Measurements from ENCODE around the gene RNLS. TPM values are rescaled to one million over a fixed set of nuclear protein-coding genes. Genes with fewer than 3 reads are reported as not detected.

RNLS gene
- total RNA-seq, 1 experiment from 2014 or later = 8.7 TPM

- TF ChIP-seq, protein P1, sequence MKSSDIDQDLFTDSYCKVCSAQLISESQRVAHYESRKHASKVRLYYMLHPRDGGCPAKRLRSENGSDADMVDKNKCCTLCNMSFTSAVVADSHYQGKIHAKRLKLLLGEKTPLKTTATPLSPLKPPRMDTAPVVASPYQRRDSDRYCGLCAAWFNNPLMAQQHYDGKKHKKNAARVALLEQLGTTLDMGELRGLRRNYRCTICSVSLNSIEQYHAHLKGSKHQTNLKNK (CRISPR knock-in tag; IDR thresholded peaks at IDR 0.05) = no peak
- TF ChIP-seq ZNF512 (CRISPR knock-in tag; IDR thresholded peaks at IDR 0.05; ENCODE audit: borderline replicate concordance) (no peak), TEAD4 (CRISPR knock-in tag; IDR thresholded peaks at IDR 0.05) (no peak), ZNF416 (CRISPR knock-in tag; IDR thresholded peaks at IDR 0.05) (no peak), ZNF263 (CRISPR knock-in tag; IDR thresholded peaks at IDR 0.05; ENCODE audit: low read depth) (no peak), ZBTB43 (CRISPR knock-in tag; IDR thresholded peaks at IDR 0.05) (no peak), RELA (CRISPR knock-in tag; IDR thresholded peaks at IDR 0.05; ENCODE audit: borderline replicate concordance) (no peak), RORB (CRISPR knock-in tag; IDR thresholded peaks at IDR 0.05) (no peak), TP53 (CRISPR knock-in tag; IDR thresholded peaks at IDR 0.05) (no peak), SMAD4 (CRISPR knock-in tag; IDR thresholded peaks at IDR 0.05) (no peak)
Measured at GRCh38 chr10:88409236-88409635, 173.9 kb downstream of the RNLS start (continued).

GRCh38 chr10:88408096-88408495 is 175.0 kb downstream of the RNLS start:
- ATAC-seq (no peak), DNase-seq (ENCODE audit: low spot score) (no peak)
- CTCF ChIA-PET = no interaction called here
- no peaks in the 10 kb centered on the region for H3K27me3 Mint-ChIP-seq (ENCODE audit: low read depth)
- no peak overlapping the region for H3K27ac Mint-ChIP-seq
- POLR2A ChIA-PET = no interaction called here
- H3K36me3 Mint-ChIP-seq = no peaks in the 10 kb centered on the region
- TF ChIP-seq ZNF512 (CRISPR knock-in tag; IDR thresholded peaks at IDR 0.05; ENCODE audit: borderline replicate concordance) (no peak), GTF2I (CRISPR knock-in tag; conservative IDR thresholded peaks at IDR 0.05) (no peak), SMAD4 (CRISPR knock-in tag; IDR thresholded peaks at IDR 0.05) (no peak), MYBL2 (CRISPR knock-in tag; IDR thresholded peaks at IDR 0.05) (no peak), FOXJ3 (CRISPR knock-in tag; IDR thresholded peaks at IDR 0.05; ENCODE audit: borderline replicate concordance) (no peak), ZNF423 (CRISPR knock-in tag; IDR thresholded peaks at IDR 0.05) (no peak), RELA (CRISPR knock-in tag; IDR thresholded peaks at IDR 0.05; ENCODE audit: borderline replicate concordance) (no peak)
- TF ChIP-seq, protein P2, sequence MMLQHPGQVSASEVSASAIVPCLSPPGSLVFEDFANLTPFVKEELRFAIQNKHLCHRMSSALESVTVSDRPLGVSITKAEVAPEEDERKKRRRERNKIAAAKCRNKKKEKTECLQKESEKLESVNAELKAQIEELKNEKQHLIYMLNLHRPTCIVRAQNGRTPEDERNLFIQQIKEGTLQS (CRISPR knock-in tag; conservative IDR thresholded peaks at IDR 0.05) = no peak
- TF ChIP-seq, protein P1 (CRISPR knock-in tag; IDR thresholded peaks at IDR 0.05) = no peak
- TF ChIP-seq, protein P3, sequence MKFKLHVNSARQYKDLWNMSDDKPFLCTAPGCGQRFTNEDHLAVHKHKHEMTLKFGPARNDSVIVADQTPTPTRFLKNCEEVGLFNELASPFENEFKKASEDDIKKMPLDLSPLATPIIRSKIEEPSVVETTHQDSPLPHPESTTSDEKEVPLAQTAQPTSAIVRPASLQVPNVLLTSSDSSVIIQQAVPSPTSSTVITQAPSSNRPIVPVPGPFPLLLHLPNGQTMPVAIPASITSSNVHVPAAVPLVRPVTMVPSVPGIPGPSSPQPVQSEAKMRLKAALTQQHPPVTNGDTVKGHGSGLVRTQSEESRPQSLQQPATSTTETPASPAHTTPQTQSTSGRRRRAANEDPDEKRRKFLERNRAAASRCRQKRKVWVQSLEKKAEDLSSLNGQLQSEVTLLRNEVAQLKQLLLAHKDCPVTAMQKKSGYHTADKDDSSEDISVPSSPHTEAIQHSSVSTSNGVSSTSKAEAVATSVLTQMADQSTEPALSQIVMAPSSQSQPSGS (CRISPR knock-in tag; IDR thresholded peaks at IDR 0.05; ENCODE audit: borderline replicate concordance, low read depth) = no peak
- no peaks in the 10 kb centered on the region for H3K9me3 Mint-ChIP-seq
- H3K4me3 Mint-ChIP-seq = no peak overlapping the region
- no peaks in the 10 kb centered on the region for H3K4me1 Mint-ChIP-seq

- peaks cover 14% of the 10 kb centered on the region for H3K9me3 Mint-ChIP-seq
- H3K36me3 Mint-ChIP-seq = peaks cover 7% of the 10 kb centered on the region
- ChIA-PET POLR2A (no interaction called here), CTCF (no interaction called here)
- H3K27ac Mint-ChIP-seq = no peak overlapping the region
- no peaks in the 10 kb centered on the region; the same call in 1 of the 2 replicates for H3K27me3 Mint-ChIP-seq (ENCODE audit: low read depth)
- H3K4me1 Mint-ChIP-seq = no peaks in the 10 kb centered on the region
- ATAC-seq (no peak), DNase-seq (ENCODE audit: low spot score) (no peak)
- TF ChIP-seq, protein P4, sequence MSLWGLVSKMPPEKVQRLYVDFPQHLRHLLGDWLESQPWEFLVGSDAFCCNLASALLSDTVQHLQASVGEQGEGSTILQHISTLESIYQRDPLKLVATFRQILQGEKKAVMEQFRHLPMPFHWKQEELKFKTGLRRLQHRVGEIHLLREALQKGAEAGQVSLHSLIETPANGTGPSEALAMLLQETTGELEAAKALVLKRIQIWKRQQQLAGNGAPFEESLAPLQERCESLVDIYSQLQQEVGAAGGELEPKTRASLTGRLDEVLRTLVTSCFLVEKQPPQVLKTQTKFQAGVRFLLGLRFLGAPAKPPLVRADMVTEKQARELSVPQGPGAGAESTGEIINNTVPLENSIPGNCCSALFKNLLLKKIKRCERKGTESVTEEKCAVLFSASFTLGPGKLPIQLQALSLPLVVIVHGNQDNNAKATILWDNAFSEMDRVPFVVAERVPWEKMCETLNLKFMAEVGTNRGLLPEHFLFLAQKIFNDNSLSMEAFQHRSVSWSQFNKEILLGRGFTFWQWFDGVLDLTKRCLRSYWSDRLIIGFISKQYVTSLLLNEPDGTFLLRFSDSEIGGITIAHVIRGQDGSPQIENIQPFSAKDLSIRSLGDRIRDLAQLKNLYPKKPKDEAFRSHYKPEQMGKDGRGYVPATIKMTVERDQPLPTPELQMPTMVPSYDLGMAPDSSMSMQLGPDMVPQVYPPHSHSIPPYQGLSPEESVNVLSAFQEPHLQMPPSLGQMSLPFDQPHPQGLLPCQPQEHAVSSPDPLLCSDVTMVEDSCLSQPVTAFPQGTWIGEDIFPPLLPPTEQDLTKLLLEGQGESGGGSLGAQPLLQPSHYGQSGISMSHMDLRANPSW (CRISPR knock-in tag; conservative IDR thresholded peaks at IDR 0.05; ENCODE audit: low read depth) = no peak
- TF ChIP-seq, protein P1 (CRISPR knock-in tag; IDR thresholded peaks at IDR 0.05) = no peak
- no peak overlapping the region for H3K4me3 Mint-ChIP-seq
Measured at GRCh38 chr10:88404133-88404532, 179.0 kb downstream of the RNLS start.

Data from WTC11 (cell line).